Hematopoietic multipotent progenitor cell treated with erythropoietin and hydrocortisone succinate and interleukin-3 and kit ligand, for 17 days (in vitro differentiated cells): Measurements from ENCODE around the gene BEAN1.
"Not testable (repeated sequence)": the region's sequence is repeated elsewhere in the genome, so short reads cannot be mapped to it uniquely, and the experiment has no call there.

ENCODE experiments used
- DNase-seq: peaks from one replicate; pipeline ENCODE4 v3.0.0-alpha.2; 2015; ENCODE audit warnings: low spot score

The BEAN1 gene

DNA sequence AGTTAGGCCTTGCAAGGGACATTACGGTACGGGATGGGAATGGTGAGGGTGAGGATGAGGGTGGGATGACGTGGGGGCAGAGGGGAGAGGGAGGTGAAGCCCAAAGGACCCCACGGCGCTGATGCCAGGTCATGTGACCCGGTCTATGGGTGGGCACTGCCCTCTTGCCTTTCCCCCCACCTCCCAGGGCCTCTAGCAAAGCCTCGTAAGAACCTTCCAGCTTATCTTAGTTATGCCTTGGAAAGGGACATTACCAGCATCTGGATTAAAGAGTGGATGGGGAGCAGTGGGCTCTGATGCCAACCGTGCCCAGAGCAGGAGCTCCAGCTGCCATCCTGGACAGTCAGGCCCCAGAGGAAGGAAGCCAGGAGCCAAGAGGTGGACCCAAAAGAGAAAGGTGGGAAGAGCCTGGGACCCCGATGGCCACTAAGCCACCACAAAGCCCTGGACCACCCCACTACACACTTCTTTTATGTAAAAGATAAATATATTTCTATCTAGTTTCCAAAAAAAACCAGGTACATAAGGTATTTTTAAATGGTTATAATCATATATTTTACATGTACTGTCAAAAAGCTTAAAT, 81.9 kb downstream of the BEAN1 start:
- no peak for DNase-seq

DNA sequence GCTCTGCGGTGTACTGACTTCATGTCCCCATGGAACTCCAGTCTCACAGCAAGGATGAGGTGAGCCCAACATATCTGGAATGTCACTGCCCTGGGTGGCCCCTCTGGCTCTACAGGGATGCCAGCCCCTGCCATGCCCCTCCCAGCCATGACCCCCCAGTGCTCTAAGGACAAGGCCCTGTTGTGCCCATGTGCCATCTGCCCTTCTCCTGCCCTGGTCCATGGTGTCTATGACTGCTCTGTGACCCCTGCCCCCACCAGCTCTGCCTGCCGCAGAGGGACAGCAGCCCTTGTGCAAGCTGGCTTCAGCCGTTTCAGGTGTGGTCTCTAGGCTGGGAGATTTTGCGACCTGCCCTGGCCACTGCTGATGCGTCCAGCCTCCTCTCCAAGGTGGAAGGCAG, 82.5 kb downstream of the BEAN1 start:
- no peak for DNase-seq

DNA sequence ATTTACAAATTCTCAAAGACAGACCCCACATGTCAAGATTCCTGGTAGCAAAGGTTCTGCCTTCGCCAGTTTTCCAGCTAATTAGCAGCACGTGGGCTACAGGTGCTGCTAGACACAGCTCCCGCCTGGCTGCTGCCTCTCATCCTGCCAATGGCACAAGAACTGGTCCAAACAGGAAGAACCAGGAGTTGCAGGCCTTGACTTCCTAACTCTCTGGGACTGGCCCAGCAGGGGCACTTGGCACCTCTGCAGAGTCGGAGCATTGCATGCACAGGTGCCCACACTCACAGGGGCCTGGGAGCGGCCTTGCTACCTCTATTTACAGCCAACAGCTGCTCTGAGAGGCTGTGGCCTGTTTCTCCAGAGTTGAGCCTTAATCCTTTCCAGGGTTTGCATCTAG, 83.2 kb downstream of the BEAN1 start:
- no peak for DNase-seq

DNA sequence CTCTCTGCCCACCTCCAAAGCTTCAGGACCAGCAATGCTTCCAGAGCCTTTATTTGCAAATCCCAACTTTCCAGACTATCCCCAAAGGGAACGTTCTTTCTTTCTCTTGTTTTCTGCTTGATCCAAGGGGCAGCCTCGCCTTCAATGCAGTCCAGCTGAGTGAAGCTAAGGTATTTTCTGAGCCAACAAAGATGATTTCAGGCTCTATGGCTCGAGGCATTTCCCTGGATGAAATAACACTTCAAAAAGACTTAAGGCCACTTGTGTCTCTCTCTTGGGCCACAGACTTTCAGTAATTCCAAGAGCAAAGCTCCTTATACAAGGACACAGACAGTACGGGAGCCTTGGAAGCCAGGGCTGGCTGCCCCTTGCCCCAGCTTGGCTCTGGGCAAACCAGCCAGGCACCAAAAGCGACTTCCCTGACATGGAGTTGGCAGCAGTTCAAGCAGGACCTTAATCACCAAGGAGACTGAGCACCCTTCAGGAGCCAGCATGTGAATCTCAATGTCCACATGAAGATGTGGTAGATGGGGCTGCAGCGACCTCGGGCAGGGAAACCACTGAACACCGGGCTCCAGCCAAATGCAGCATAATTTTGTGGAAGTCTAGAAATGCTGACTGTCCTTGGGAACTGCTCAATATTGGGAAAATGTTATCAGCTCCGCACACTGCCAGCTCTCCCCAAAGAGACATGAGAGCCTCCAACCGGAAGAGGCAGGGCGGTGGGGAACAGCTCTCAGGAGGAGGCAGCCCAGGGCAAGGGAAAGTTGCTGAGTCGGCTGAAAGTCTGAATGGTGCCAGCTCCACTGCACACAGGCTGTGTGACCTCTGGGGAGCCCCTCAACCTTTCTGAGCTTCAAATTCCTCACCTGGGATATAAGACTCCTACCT, 83.9 kb downstream of the BEAN1 start:
- no peak for DNase-seq

DNA sequence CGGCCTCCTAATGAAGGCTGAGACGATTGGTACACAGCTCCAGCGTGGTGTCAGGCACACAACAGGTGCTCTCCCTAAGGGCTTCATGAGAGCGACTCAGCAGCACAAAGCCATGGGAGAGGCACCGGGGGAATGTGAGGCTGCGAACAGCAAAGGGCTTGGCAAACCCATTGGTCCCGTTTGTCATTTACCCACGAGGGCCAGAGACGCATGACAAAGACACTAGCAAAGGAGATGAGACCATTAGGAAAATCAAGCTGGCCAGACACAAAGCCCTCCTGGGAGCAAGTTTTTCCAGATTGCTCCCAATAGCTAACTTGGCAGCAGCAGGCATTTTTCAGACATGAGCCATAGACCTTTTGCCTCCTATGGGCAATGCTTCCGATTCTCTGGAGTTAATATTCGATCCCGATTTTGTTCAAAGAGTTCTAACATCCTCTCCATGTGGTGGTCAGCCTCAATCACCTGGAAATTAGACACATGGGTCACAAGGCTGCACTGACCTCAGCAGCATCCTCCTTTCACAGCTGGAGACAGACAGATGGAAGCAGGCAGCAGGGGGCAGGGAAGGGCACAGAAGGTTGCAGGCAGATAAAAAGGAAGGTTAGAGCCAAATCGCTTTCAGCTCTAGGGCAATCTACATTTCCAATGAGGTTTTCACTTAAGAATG, 84.6 kb downstream of the BEAN1 start:
- DNase-seq, result peak; percentile 31

DNA sequence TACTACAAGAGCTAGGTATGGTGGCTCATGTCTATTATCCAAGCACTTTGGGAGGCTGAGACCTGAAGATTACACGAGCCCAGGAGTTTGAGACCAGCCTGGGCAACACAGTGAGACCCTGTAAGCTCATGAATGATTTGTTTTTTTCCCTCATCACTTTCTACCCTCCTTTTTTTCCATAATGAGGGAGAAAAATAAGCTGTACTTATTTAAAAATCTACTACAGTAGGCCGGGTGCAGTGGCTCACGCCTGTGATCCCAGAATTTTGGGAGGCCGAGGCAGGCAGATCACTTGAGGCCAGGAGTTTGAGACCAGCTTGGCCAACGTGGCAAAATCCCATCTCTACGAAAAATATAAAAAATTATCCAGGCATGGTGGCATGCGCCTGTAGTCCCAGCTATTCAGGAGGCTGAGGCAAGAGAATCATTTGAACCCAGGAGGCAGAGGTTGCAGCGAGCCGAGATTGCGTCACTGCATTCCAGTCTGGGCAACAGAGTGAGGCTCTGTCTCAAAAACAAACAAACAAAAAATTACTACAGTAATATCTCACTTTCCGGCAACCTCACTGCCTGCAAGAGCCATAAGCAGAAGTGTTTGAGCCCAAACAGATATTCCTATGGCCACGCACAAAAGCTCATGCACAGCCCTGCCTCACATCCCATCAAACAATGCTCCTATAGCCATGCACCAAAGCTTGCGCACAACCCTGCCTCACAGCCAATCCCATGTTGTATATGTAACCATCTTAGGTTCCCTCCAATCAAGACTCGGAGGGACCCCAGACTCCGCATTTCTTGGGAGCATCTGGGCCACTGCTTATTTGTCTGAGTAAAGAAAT, 85.4 kb downstream of the BEAN1 start:
- no peak for DNase-seq

DNA sequence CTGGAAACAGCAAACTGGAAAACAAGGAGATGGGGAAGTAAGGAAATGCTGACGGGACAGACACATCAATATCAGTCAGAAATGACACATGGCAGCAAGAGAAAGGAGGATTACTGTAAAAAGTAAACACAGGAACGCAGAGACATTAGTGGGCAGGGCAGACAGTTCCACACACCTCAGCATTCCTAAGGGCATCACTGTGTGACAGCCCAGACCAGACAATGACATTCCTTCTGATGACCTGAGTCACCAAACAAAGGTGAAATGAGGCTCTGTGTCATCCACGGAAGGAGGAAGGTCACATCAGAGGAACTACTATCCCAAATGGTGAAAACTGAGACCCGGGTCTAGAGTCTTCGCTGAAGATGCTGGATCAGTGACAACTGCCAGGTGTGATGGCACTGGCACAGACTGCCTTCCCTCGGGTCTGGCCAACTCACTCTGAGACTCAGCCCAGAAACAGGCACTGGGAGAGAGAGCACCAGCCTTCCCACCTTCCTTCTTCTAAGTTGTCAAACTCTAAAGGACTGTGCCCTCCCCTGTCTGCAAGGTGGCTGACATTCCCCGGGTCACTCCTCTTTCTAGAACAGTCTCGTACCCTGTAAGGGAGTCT, 86.1 kb downstream of the BEAN1 start:
- DNase-seq, result no peak

DNA sequence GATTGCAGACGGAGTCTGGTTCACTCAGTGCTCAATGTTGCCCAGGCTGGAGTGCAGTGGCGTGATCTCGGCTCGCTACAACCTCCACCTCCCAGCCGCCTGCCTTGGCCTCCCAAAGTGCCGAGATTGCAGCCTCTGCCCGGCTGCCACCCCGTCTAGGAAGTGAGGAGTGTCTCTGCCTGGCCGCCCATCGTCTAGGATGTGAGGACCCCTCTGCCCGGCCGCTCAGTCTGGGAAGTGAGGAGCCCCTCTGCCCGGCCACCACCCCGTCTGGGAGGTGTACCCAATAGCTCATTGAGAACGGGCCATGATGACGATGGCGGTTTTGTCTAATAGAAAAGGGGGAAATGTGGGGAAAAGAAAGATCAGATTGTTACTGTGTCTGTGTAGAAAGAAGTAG, 87.3 kb downstream of the BEAN1 start:
- DNase-seq, result not testable (repeated sequence)

DNA sequence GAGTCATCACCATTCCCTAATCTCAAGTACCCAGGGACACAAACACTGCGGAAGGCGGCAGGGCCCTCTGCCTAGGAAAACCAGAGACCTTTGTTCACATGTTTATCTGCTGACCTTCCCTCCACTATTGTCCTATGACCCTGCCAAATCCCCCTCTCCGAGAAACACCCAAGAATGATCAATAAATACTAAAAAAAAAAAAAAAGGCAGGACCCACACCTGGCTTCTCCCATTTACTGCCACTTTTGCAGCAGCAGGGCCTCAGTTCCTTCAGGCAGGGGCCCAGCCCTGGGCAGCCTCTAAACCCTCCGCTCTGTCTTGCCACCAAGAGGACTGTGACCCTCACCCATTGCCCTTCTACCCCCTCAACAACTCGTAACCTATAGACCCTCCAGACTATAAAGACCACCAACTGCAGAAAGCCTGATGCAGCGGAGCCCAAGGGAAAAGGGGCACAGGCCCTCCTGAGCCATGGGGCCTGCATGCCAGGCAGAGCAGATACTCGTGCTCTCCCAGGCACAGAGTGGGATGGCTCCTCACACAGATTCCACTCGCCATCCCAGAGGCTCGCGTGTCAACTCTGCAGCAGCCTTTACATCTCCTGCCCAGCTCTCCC, 88.0 kb downstream of the BEAN1 start:
- DNase-seq, result not testable (repeated sequence)

DNA sequence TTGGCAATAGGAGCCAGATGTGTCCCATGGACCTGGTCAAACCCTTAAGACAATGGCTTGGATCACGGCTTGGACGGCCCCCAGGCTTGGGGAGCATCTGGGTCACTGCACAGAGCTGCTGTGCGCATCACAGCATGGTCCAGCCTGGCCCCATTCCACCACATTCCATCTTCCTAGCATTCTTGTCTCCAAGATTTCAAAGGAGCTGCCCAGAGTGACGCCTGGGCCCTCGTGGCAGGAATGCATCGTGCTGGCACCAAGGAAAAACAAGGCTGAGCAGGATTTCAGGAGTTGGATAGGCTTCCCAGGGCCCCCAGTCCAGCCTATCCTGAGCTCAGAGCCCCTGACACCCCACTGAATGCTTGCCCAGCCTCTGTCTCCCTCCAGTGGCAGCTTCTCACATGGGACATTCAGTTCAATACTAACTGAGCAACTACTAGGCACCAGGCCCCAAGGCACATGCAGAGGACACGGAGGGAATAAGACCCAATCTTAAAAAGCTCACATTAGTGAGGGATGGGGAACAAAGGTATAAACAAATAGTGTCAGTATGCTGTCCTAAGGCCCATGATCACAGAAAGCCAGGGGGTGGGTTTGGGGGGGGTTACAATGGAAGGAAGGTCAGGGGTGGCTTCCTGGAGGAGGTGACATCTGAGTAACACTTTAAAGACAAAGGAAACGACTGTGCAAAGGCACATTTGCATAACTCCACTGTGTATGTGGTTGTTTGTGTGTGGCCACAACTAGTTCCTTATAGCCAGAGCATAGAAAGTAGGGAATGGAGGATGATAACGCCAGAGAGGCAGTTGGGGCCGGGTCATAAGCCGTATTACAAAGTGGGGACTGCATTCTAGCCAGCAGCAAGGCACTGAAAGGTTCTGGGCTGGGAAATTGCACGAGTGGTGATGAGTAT, 88.8 kb downstream of the BEAN1 start:
- DNase-seq, result peak; percentile 27

DNA sequence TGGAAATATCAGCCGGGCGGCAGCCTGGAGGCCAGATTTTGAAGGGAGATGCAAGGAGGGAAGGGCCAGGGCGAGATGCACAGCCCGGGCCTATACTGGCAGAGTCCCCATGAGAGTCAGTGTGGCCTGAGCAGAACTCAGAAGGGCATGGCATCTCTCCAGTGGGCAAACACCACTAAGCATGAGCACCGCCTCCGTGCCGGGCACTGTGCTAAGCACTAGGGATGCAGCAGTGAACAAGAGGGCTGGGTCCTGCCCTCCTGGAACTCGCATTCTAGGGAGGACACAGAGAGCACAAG, 89.4 kb downstream of the BEAN1 start:
- DNase-seq, result no peak

DNA sequence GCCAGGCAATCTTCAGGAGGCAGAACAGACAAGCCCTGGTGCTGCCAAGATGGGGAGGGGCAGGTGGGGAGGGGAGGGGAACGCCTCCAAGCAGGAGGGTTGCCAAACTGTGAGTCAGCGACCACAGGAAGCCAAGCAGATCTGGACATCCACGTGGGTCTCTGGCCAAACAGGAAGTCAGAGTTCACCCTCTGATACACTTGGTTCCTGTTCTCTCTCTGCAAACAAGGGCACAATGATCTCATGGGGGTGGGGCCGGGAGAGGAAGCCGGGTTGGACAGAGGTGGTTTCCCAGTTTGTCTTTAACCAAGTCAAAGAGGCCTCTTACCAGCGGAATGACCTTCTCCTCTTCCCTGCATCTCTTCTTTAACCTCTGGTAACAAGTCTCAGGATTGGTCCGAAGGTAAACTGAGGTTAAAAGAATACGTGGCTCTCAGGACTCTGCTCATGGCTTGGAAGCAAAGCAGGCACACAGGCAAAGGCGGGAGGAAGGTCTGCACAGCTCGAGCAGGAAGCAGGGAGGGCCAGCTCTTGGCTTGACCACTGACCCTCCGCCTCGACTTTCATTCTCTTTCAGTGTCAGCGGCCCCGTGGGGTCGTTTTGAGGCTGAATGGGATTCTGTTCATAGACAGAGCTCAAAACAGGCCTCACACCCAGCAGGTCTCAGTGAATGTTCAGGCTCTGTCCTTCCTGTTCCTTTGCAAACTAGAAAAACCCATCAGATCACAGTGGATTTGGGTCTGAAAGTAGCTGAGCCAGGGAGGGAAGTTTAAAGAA, 89.9 kb downstream of the BEAN1 start:
- DNase-seq, result peak; percentile 83

DNA sequence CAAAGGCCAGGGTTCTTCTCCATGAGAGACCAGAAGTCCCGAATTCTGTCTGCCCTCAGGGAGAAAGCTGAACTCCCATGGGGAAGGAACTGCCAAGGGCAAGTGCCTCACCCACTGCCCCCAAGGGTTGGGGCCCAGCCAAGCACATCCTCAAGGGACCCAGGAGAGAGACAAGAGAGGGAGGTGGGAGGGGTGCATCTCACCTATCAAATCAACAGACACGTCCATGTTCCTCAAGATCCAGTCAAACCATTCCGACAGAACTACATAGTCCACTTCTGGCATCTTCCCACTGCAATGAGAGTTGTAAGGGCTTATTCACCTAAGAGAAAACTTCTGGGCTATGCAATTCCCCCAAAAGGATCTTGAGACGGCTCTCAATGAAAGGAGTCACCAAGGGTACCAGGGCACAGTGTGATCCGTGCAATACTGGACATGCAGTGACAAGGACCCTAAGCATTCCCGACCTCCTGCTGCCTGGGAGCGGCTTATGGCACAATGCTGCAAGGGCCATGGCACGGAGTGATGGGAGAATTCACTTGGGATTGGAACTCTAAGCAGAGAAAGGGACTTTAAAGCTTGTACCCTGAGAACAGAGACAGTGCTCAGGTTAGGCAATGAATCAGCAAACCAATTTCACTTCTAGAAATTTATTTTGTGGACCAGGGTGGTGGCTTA, 90.6 kb downstream of the BEAN1 start:
- DNase-seq, result no peak

DNA sequence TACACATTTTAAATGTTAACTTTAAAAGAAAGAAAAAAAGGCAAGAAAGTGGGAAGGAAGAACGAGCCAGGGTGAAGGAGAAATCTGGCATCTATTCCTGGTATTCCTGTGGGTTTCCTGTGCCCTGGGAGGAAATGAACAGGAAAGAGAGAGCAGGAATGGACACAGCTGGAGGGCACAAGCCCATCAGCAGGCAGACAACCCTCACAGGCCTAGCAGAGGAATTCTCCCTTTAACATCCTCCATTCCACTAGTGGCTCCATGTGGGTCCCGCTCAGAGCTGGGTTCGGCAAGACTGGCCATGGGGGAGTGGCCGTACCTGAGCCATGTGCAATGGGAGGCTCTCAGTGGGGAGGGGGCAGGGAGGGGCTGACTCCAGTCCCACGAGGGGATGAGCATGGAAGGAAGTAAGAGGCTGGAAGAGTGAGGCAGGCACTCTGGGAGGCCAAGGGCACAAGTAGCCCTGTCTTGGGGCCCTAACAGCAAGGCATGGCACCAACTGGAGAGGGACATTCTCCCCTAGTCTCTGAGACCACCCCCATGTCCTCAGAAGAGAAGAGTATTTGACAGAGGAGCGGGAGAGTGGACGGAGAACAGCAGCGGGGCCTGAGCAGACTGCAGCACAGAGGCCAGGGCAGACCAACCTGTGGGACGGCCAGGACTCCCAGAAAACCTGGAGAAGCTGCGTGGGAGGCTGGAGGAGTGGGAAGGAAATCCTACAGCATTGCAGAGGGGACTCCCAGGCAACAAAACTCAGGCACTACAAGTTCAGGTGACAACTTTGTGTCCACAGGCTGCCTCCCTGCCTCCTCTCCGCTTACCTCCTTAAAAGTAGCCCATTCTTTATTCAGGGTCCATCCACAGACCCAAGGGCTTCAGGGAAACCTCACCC, 92.6 kb downstream of the BEAN1 start:
- no peak for DNase-seq

DNA sequence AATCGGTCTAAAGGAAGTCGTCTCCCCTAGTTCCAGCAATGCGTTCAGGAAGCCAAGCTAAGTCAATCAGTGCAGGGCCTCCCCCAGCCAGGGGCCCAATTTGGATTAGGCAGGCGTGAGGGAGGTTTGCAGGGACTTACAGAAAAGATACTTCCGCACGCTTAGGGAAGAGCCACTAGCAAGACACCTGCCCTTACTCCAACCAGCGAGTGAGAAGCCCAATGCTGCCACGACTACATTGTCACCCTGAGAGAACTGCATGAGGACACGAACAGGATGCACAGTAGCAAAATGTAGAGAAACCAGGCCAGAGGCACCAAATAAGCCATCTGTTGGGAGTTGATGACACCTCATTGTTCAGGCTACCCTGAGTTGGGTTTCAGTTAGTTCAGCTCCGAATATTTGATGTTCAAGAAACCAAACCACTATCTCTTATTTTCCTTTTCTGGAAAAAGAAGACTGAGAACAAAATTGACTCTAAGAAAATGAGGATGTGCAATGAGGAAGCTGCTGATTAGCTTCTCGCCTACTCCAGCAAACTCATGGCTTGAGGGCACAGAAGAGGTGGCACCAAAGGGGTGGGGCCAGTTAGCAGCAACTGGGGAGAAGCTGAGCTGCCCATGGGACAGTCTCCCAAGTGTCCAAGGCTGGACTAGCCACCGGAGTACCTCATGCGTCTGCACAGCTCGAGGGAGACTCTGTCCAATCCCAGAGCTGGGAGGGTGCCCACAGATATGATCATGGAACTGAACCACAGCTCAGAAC, 93.5 kb downstream of the BEAN1 start:
- no peak for DNase-seq

DNA sequence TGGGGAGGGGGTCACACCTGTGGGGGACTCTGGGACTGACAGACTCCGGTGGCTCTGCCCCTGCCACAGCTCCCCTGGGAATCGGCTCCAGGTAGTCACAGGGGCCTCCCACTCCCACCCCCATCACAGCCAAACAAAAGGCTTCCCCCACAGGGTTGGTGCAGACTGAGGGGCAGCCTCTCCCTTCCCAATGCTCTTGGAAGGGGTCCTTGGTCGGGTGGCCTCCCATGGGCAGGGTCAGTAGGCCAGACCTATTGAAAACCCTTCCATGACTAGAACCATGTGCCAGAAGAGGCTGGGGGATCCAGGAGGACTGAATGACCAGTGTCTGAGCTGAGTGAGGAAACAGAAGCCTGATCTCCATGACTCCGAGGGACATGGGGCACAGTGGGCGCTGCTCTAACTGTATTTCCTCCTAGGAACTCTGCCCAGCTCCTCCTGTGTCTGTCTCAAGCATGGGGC, 94.2 kb downstream of the BEAN1 start:
- DNase-seq, result no peak
